Kasumi-1 (cell line): ENCODE measurements around the gene TUBGCP6.
A peak's percentile ranks its signal among the peaks of the same experiment; 100 is the strongest.

ENCODE experiments used
- DNase-seq, 2 experiments: peaks; one replicate each; lab custom pipeline; 2025; lab: John Stamatoyannopoulos, UW

Gene TUBGCP6, protein sequence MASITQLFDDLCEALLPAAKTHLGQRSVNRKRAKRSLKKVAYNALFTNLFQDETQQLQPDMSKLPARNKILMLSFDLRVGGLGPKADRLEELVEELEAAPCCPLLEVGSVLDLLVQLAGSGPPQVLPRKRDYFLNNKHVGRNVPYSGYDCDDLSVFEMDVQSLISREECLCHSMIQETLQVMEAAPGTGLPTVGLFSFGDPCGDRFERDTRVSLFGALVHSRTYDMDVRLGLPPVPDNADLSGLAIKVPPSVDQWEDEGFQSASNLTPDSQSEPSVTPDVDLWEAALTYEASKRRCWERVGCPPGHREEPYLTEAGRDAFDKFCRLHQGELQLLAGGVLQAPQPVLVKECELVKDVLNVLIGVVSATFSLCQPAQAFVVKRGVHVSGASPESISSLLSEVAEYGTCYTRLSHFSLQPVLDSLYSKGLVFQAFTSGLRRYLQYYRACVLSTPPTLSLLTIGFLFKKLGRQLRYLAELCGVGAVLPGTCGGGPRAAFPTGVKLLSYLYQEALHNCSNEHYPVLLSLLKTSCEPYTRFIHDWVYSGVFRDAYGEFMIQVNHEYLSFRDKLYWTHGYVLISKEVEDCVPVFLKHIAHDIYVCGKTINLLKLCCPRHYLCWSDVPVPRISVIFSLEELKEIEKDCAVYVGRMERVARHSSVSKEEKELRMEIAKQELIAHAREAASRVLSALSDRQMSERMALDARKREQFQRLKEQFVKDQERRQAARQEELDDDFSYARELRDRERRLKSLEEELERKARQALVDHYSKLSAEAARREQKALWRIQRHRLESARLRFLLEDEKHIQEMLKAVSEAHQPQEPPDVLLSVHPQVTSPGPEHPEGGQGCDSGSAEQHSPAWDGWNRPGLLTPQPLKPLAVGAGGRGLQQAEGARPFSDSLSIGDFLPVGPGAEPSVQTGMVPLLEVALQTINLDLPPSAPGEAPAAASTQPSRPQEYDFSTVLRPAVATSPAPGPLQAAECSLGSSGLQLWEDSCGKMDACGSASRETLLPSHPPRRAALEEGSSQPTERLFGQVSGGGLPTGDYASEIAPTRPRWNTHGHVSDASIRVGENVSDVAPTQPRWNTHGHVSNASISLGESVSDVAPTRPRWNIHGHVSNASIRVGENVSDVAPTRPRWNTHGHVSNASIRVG (N-terminal part only)

DNA sequence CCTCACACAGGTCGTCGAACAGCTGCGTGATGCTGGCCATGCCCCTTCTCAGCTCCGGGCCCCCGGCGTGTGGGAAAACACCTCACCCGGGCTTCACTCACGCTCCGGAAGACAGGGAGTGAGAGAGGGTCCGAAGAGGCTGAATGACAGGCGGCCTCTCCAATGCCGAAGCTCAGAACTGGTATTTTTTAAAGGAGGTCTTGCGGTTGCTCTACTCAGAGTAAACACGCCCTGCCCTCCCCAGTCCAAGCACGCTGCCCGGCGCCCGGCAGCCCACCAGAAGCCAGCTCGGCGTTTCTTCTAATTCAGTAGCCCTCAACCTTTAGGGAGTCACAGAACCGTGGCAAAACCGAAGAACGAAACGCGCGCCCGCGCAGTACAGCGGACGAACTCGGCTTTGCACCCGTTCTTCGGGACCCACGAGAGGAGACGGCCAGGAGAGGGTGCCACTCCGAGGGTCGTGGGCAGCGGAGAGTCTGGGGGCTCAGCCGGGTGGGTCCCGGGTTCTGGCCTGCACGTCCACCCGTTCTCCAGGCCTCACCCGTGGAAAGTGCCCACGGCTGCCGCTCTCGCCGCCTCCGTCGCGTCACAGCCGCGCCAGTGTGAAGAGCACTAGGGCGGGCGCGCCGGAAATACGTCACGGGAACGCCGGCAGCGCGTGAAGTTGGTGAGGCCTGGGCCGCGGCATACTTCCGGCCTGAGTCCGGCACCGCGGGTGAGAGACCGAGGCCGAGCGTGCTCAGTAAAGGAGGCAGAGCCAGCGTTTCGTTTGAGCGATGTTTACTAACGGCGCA is at the start of gene TUBGCP6:
Gene TUBGCP6 (minus strand): TSS at position 604 of the 794 bp plus-strand sequence. CDS start 564 bp downstream, at position 40.
- DNase-seq = peak; percentile 85 to 86

DNA sequence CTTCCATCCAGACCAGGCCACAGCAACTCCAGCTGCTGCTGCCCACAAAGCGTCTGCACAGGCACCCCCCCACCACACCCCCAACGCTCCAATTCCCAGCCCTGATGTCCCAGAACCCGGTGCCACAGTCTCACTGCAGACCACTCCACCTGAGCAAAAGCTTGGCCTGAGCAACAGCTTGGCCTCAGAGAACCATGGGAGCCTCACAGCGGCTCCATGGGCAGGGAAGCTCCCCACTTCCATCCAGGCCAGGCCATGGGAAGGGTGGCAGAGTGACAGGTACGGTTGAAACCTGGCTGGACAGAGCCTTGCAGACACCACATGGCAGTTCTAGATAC is 49.5 kb upstream of the TUBGCP6 start:
- DNase-seq = no peak

DNA sequence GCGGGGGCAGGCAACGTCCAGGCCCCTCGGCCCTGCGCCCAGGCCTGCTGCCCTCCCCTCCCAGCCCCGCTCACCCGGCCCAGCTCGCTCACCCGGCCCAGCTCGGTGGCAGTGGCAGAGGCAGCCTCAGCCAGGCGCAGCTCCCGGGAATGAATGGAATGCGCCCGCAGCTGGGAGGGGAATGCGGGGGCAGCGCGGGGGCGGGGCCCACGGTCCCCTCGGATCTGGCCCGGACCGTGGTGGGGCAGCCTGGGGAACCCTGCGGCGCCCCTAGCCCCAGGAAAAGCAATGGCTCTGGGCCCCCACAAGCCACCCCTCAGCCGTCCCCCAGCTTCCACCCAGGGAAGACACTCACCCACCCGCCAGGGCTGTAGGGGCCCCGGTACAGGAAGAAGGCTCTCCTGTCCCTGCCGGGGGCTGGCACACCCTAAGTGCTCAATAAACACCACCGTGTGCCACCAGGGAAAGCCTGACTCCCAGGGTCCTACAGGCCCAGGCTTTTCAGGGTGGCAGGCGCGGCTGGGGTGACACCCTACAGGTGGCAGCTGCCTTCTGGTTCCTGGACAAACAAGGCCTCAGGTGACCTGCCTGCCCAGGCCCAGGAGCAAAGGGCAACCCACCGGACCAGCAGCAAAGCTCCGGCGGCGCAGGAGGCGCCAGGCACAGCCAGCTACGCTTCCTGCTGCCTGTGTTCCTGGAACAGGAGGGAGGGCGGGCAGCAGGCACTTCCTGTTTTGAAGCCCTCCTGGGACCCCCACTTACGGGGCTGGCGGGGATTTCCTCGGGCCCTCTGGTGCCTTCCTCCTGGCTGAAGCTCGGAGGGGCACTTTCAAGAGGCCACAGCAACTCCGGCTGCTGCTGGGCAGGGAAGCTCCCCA is 48.9 kb upstream of the TUBGCP6 start:
- DNase-seq = peak in 1 of 2 experiments; percentile 31

DNA sequence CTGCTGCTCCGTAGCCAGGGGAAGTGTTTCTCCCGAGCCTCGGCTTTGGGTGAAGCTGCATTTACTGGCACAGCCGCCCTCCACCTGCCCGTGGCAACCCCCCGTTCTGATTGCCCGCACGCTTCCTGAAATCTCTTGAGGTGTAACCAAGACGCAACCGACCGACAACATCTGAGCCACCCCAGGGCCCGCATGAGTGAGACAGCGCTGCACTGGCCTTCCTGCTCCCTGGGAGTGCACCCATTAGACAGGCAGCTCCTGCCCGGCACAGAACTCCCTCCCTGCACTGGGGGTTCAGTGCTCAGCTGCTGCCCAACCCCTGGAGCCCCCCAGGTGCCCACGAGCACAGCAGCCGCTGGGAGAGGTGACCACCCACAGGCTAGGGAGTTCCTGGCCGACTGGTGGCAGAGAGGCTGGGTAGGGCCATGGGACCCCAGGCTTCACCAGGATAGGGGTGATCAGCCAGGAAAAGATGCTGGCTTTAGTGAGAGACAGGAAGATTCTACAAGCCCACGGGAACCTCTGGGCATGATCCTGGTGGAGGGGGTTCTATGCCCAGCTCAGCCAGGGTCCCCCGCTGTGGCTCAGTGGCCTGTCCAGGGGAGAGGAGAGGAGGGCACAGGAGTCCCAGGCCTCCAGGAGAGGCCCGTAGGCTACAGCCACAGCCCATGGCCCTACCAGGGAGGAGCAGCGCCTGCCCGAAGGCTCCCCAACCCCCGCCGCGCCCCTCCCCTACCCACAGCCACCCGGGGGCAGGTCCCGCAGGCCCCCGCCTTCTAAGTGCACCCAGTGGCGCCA is 48.0 kb upstream of the TUBGCP6 start:
- no peak for DNase-seq

DNA sequence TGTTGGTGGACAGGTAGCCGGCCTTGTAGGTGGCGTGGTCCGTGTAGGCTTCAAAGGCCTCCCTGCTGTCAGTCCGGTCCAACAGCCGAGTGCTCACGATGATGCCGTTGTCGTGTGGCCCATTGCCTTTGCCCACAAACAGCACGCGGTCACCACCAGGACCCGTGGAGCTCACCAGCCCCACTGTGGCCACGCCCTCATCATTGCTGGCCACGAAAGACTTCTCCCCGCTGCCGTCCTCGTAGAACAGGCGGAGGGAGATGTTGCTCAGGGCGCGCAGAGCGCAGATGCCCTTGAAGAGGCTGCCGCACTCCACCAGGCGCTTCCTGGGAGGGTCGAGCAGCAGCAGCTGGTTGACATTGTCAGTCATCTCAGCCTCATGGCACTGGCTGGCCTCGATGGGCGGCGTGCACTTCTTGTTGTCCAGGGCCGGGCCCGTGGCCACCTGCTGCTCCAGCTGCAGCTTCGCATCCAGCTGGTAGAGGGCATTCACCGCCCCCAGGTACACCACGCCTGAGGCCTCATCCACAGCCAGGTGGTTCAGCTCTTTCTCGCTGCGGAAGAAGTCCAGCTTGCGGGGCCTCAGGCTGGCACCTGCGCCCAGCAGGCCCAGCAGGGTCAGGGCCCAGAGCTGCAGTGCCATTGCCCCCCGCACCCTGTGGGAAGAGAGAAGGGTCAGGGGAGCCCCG is 45.3 kb upstream of the TUBGCP6 start:
- DNase-seq = no peak

DNA sequence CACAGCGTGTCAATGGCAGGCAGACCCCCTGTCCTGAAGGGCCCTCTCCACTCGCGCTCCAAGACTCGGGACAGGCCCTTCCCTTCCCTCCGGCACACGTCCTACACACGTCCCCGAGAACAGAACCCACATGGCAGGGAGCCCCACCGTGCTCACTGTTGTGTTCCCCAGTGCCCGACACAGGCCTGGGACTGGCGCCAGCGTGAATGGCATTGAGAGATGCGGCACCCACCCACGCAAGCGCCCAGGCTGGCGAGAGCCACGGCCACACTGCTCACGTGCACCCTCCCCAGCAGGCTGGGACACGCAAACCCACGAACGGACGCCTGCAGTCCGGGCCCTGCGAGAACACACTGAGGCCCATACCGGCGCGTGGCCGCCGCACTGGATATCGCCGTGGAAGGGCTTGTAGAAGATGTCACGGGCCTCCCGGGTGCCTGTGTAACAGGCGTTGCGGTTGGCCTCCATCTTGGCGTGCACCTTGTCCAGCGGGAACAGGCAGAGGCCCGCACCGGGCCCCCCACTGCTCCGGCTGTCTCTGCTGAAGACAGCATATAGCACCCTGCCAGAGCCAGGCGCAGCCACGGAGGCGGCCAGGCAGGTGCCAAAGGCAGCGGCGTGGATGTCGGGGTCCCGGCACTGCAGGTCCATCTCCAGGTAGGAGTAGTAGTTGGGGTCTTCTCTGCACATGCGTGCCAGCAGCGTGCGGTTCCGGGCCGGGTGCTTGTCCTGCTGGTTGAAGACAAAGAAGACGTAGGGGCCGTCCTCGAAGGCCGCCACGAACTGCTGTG is 44.5 kb upstream of the TUBGCP6 start:
- no peak for DNase-seq

DNA sequence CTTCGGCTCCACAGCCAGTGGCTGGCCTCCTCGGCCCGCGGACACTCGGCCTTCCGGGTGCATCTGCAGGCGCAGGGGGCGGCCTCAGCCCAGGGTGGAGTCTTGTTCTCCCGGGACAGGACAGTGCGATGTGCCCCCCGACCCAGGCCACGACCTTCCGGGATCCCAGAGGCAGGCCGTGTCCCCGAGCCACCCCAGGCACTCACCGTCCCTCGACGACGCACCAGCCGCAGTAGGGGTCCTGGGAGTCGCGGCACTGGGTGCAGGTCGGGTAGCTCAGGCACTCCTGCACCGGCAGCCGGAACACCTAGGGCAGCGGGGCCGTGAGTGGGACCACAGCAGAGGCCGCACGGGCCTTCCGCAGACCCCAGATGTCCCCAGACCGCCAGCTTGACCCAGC is 42.9 kb upstream of the TUBGCP6 start:
- DNase-seq = no peak

DNA sequence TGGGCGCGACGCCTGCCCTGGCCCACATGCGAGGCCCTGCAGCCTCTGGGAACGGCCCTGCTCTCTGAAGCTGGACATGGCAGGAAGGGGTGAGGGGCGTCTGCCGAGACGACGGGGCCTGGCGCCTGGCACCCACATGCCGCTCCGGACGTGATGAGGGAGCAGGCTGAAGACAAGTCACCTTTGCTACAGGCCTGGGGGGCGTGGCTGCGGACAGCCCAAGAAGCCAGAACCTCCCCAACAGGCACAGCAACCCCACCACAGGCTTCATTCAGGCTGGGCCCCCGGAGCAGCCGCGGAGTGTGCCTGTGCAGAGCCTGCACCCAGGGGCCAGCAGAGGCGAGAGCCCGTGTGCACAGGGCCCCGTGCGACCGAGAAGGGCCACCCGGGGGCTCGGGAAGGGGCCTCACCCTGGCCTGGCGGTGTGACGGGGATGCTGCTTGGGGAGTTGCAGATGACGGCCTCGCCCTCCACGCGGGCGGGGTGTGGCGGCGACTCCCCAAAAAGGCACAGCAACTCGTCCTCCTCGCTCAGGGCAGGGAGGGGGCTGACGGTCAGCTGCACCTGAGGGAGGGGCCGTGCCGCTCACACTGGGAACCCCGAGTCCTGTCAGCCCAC is 42.0 kb upstream of the TUBGCP6 start:
- DNase-seq = no peak

DNA sequence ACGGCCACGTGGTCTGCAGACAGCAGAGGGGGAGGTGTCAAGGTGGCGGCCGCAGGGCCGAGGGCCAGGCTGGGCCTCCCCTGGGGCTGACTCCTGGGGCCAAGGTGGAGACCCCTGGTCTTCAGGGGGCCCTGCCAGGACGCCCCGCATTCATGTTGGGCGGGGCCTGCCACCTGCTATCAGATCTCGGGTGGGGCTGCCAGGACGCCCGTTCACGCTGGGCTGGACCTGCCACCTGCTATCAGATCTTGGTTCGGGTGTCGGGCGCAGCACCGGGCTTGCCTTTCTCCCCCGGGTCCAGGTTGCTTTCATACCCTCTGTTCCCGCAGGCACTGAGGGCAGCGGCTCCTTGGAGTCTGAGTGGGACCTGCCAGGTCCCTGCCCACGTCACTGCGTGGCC is 41.5 kb upstream of the TUBGCP6 start:
- no peak for DNase-seq

DNA sequence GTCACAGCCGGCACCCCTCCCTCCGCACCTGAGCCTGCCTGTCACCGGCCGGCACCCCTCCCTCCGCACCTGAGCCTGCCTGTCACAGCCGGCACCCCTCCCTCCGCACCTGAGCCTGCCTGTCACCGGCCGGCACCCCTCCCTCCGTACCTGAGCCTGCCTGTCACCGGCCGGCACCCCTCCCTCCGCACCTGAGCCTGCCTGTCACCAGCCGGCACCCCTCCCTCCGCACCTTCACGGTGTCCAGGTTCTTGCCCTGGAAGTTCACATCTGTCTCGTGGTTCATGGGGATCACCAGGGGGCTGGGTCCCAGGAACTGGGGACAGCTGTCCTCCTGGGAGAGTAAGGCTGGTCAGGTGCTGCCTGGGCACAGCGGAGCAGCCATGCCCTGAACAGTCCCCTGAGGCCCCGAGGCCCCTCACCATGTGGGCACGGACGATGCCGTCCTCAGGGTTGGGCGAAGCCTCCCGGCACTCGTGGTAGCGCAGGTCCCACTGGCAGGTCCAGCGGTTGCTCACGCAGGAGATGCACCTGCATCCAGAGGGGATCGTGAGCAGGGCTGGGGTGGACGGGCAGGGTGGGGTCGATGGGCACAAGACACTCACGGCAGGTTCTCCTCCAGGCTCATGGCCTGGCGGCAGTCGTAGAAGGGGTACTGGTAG is 40.9 kb upstream of the TUBGCP6 start:
- no peak for DNase-seq

DNA sequence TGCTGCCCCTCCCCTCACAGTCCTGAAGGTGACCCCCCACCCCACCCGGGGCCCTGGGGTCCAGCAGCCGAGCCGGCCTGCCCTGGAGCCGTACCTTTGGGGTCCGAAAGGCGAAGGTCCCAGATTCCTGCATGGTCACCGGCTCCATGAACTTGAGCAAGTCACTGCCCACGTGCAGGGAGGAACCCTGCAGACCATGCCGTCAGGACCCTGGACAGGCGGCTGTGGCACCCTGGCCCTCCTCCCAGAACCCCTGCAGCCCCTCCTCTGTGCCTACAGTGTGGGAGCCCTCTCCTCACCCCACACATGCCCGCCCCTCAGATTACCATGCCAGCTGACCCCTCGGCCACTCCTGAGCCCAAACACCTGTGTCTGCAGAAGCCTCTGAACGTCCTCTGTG is 39.7 kb upstream of the TUBGCP6 start:
- no peak for DNase-seq

DNA sequence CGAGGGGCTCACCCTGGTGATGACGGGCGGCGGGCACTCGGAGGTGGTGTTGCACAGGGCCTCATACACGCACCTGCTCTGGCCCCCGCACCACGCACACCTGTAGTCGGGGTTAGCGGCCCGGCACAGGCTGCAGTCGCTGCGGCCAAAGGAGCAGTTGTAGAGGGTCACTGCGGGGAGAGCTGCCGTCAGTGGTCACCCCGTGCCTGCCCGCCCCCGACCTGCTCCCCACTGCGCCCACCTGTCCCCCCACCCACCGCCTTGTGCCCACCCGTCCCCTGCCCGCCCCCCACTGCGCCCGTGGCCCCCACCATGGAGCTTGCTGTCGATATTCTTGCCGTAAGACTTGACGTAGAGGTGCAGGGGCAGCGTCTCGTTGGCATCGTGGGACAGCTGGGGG is 39.0 kb upstream of the TUBGCP6 start:
- DNase-seq = no peak

DNA sequence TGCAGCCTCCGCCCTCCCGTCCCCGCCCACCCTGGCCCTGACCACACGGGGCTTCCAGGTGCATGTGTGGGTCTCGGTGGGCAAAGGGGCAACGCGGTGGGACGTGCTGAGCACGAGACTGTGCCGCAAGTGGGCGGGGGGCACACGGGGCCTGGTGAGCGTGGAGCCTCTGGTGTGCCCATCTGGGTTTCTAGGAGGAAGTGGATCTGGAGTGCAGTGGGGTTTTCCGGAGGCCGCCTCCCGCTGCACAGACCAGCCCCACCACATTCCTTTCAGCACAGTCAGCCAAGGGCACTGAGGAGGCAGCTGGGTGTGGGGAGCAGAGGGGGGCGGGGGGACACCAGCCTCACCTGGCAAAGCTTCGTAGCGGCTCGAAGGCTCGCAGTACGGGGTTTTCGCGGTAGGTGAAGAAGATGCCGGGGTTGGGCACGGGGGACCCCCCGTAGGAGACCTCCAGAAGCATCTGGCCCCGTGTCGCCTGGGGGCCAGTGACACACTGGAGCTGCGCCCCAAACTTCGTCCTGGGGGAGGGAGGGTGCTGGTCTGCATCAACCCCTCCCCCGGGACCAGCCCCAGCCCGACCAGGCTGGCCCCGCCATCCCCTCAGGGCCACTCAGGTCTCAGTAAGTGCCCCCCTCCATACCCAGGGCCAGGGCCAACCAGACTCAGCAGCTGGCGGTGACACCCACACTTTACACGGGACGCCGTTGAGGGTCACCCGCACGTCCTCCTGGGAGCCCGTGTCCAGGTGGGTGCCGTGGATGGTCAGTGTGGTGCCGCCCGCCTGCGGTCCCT is 37.7 kb upstream of the TUBGCP6 start:
- DNase-seq = no peak

DNA sequence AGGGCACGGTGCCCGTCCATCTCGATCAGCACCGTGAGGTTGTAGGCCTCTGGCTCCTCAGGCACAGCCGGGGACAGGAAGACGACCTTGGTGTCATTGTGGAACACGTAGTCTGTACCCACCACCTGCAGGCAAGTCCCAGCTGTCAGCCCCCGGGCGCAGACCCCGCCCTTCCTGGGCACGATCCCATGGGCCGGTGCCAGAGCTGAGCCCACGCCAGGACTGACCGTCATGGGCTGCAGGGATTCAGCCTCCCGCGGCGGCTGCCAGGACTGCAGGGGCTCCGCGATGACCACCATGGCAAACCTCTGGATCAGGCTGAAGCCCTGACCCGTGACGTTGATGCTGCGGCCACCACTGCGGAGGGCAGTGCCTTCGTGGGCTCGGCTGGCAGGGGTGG is 37.1 kb upstream of the TUBGCP6 start:
- DNase-seq = no peak

DNA sequence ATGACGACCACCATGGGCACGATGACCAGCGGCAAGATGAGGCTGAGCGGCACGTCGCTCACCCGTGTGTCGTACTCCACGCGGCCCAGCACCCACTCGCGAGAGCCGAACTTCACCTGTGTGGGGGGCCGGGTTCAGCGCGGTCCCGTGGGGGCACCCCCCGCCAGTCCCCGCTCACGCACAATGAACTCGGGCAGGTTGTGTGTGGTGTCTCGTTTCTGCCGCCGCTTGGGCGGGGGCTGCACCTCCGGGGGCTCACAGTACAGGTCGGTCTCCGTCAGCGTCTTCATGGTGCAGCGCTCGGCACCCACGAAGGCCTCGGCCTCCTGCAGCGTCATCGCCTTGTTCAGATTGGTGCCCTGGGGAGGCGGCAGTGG is 36.5 kb upstream of the TUBGCP6 start:
- DNase-seq = no peak

DNA sequence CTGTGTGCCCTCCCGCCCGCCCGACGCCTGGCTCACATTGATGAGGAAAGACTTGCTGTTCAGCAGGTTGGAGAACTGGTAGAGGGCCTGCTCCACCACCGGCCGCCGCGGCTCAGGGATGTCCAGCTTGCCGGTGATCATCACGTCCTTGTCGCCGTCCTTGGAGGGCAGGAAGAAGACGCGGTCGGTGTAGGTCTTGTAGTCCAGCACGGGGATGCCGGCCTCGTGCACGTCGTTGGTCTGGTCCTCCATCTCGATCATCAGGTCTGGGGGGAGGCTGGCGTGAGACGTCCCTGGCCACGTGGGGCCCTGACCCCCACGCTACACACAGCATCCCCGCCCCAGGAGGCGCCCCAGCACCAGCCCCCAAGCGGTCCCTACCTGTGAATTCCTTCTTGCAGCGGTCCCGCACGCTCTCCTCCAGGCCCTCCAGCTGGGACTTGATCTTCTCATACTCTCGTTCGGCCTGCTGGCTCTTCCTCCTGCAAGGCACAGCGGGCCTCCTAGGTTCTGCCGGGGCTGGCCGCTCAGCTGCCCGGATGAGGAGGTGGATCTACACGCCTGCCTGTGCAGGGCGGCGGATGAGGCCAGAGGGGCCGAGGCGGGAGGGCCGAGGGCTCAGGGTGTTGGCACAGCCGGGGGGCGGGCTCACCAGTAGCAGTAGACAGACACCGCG is 36.0 kb upstream of the TUBGCP6 start:
- DNase-seq = no peak
